ENCODE measurements around the gene CHD2.
"Not testable (repeated sequence)": the region's sequence is repeated elsewhere in the genome, so short reads cannot be mapped to it uniquely, and the experiment has no call there.

CHD2 gene

GRCh38 chr15:93052090-93052879 lies 152.2 kb downstream of the CHD2 start:
- no peak for DNase-seq

GRCh38 chr15:93055211-93055610 lies 155.1 kb downstream of the CHD2 start:
- no peak for DNase-seq

- DNase-seq: no peak
Observed at GRCh38 chr15:93056836-93057235, 156.7 kb downstream of the CHD2 start.

- no peak for DNase-seq
Observed at GRCh38 chr15:93057618-93058017, 157.5 kb downstream of the CHD2 start.

- no peak for DNase-seq
Observed at GRCh38 chr15:93058128-93058527, 158.0 kb downstream of the CHD2 start.

GRCh38 chr15:93058904-93059427 lies 158.8 kb downstream of the CHD2 start:
- no peak for DNase-seq

- no peak for DNase-seq
Observed at GRCh38 chr15:93059442-93059841, 159.3 kb downstream of the CHD2 start.

- no peak for DNase-seq
Observed at GRCh38 chr15:93060336-93061248, 160.5 kb downstream of the CHD2 start.

GRCh38 chr15:93062628-93063261 lies 162.6 kb downstream of the CHD2 start:
- DNase-seq: not testable (repeated sequence)

- DNase-seq: no peak
Observed at GRCh38 chr15:93063262-93063671, 163.1 kb downstream of the CHD2 start.

- no peak for DNase-seq
Observed at GRCh38 chr15:93063796-93064690, 163.9 kb downstream of the CHD2 start.

GRCh38 chr15:93065641-93066045 lies 165.5 kb downstream of the CHD2 start:
- no peak for DNase-seq

GRCh38 chr15:93066224-93066681 lies 166.1 kb downstream of the CHD2 start:
- DNase-seq: no peak

- peak; percentile 35 for DNase-seq
Observed at GRCh38 chr15:93066834-93067648, 166.9 kb downstream of the CHD2 start.

- no peak for DNase-seq
Observed at GRCh38 chr15:93067649-93068085, 167.5 kb downstream of the CHD2 start.

GRCh38 chr15:93068581-93069199 lies 168.6 kb downstream of the CHD2 start:
- DNase-seq: no peak

GRCh38 chr15:93070132-93070531 lies 170.0 kb downstream of the CHD2 start:
- no peak for DNase-seq

GRCh38 chr15:93070551-93071296 lies 170.6 kb downstream of the CHD2 start:
- DNase-seq: no peak

GRCh38 chr15:93071469-93071936 lies 171.4 kb downstream of the CHD2 start:
- DNase-seq: peak; percentile 8

- peak; percentile 84 for DNase-seq
Observed at GRCh38 chr15:93072011-93072410, 171.9 kb downstream of the CHD2 start.
